ENCODE data around the gene SEPTIN8. TPM values are rescaled to one million over a fixed set of nuclear protein-coding genes. Genes with fewer than 3 reads are reported as not detected.

The SEPTIN8 gene
- total and polyA plus RNA-seq, 8 donors, result 15.5 to 47.3 (median 32.3) TPM

- peak in 1 of 2 donors; percentile 48 for DNase-seq
- peaks cover 20 to 49% (median 29%) of the 10 kb centered on the region in 4 donors for H3K4me1 ChIP-seq
- WGBS, 5 donors, result 80 to 86% (median 80%) methylated on average over 1 of the region's 1 CpG
- no peak overlapping the region for H3K4me3 ChIP-seq
- no peak for TF ChIP-seq POLR2A (IDR thresholded peaks at IDR 0.05)
- no peak for TF ChIP-seq EP300 (IDR thresholded peaks at IDR 0.05)
- no peak overlapping the region for H3K27ac ChIP-seq
- H3K36me3 ChIP-seq, result peaks cover 0 to 34% (median 26%) of the 10 kb centered on the region in 4 donors
- H3K27me3 ChIP-seq, result peaks cover 0 to 55% (median 5%) of the 10 kb centered on the region in 3 donors
- intact Hi-C loops (cut with DNase I; ENCODE audit: low total_unique reads), result no loop called here
- no peaks in the 10 kb centered on the region for H3K9me3 ChIP-seq
Observed at GRCh38 chr5:132821791-132822190, 44.8 kb upstream of the SEPTIN8 start.

- Histone ChIP-seq H3K4me1 (peaks cover 20 to 48% (median 28%) of the 10 kb centered on the region in 4 donors), H3K4me3 (no peak overlapping the region), H3K36me3 (peaks cover 0 to 34% (median 25%) of the 10 kb centered on the region in 4 donors), H3K9me3 (no peaks in the 10 kb centered on the region), H3K27ac (no peak overlapping the region), H3K27me3 (peaks cover 0 to 51% (median 5%) of the 10 kb centered on the region in 3 donors)
- no peak for DNase-seq
- intact Hi-C loops (cut with DNase I; ENCODE audit: low total_unique reads), result no loop called here
- 66 to 78% (median 72%) methylated on average over 3 of the region's 3 CpGs for WGBS, 5 donors
- TF ChIP-seq EP300 (IDR thresholded peaks at IDR 0.05) (no peak), POLR2A (IDR thresholded peaks at IDR 0.05) (no peak), CTCF (IDR thresholded peaks at IDR 0.05) (no peak), POLR2AphosphoS5 (IDR thresholded peaks at IDR 0.05) (no peak)
Observed at GRCh38 chr5:132821350-132821749, 44.3 kb upstream of the SEPTIN8 start.

GRCh38 chr5:132820162-132820754, 43.2 kb upstream of the SEPTIN8 start:
- intact Hi-C loops (cut with DNase I; ENCODE audit: low total_unique reads), result no loop called here
- Histone ChIP-seq H3K4me3 (no peak overlapping the region), H3K27me3 (peaks cover 0 to 40% (median 3%) of the 10 kb centered on the region in 3 donors), H3K27ac (peak overlapping the region; percentile 3 to 59 (median 38)), H3K9me3 (no peaks in the 10 kb centered on the region), H3K4me1 (peaks cover 17 to 39% (median 24%) of the 10 kb centered on the region in 4 donors), H3K36me3 (peaks cover 0 to 25% (median 18%) of the 10 kb centered on the region in 4 donors)
- DNase-seq, result peak; percentile 96 to 97
- TF ChIP-seq POLR2AphosphoS5 (IDR thresholded peaks at IDR 0.05), result peak in 1 of 3 donors; percentile 79
- TF ChIP-seq CTCF (IDR thresholded peaks at IDR 0.05), result peak in 6 of 7 experiments; percentile 84 to 95 (median 94)
- no peak for TF ChIP-seq EP300 (IDR thresholded peaks at IDR 0.05)
- TF ChIP-seq POLR2A (IDR thresholded peaks at IDR 0.05), result no peak
- 17 to 23% (median 21%) methylated on average over 15 of the region's 15 CpGs for WGBS, 5 donors

GRCh38 chr5:132819468-132819867, 42.4 kb upstream of the SEPTIN8 start:
- H3K4me3 ChIP-seq, result peak overlapping the region; percentile 3 to 28 (median 13)
- peaks cover 0 to 17% (median 10%) of the 10 kb centered on the region in 4 donors for H3K36me3 ChIP-seq
- peaks cover 20 to 43% (median 25%) of the 10 kb centered on the region in 4 donors for H3K4me1 ChIP-seq
- peak; percentile 27 to 51 for DNase-seq
- peaks cover 0 to 39% (median 1%) of the 10 kb centered on the region in 3 donors for H3K27me3 ChIP-seq
- no peak for TF ChIP-seq CTCF (IDR thresholded peaks at IDR 0.05)
- H3K9me3 ChIP-seq, result no peaks in the 10 kb centered on the region
- WGBS, 5 donors, result 14 to 40% (median 17%) methylated on average over 26 of the region's 26 CpGs
- H3K27ac ChIP-seq, result peak overlapping the region; percentile 3 to 59 (median 38)
- intact Hi-C loops (cut with DNase I; ENCODE audit: low total_unique reads), result no loop called here

- DNase-seq, result no peak
- H3K27me3 ChIP-seq, result peaks cover 5 to 43% (median 15%) of the 10 kb centered on the region in 3 donors
- H3K4me1 ChIP-seq, result peaks cover 24 to 51% (median 33%) of the 10 kb centered on the region in 4 donors
- H3K27ac ChIP-seq, result no peak overlapping the region
- TF ChIP-seq EP300 (IDR thresholded peaks at IDR 0.05), result no peak
- H3K9me3 ChIP-seq, result no peaks in the 10 kb centered on the region
- no peak overlapping the region for H3K4me3 ChIP-seq
- WGBS, 5 donors, result 18 to 62% (median 34%) methylated on average over 1 of the region's 1 CpG
- no peaks in the 10 kb centered on the region for H3K36me3 ChIP-seq
- intact Hi-C loops (cut with DNase I; ENCODE audit: low total_unique reads), result no loop called here
Observed at GRCh38 chr5:132817011-132817410, 40.0 kb upstream of the SEPTIN8 start.
